ENCODE data around the gene INSYN2B.

DNA sequence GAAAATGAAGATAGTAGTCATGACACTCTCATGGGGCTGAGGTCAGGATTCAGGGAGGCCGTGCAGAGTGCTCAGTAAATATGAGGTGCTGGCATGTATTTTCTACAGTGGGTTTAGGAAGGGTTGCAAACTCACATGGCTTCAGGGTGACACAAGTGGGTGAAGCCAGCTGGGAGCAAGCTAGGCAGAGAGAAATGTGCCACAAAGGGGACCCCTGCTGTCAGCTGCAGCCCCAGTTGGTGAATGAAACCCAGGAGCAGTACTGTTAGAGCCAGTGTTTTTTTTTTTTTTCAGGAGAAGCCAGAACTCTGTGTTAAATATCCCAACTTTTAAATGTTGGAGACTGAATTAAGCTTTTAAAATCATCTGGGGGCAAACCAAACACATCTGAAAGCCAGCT lies 75.3 kb downstream of the INSYN2B start:
- TF ChIP-seq, protein P1, sequence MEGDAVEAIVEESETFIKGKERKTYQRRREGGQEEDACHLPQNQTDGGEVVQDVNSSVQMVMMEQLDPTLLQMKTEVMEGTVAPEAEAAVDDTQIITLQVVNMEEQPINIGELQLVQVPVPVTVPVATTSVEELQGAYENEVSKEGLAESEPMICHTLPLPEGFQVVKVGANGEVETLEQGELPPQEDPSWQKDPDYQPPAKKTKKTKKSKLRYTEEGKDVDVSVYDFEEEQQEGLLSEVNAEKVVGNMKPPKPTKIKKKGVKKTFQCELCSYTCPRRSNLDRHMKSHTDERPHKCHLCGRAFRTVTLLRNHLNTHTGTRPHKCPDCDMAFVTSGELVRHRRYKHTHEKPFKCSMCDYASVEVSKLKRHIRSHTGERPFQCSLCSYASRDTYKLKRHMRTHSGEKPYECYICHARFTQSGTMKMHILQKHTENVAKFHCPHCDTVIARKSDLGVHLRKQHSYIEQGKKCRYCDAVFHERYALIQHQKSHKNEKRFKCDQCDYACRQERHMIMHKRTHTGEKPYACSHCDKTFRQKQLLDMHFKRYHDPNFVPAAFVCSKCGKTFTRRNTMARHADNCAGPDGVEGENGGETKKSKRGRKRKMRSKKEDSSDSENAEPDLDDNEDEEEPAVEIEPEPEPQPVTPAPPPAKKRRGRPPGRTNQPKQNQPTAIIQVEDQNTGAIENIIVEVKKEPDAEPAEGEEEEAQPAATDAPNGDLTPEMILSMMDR (IDR thresholded peaks at IDR 0.05; ENCODE audit: insufficient read depth, low read length), result no peak
- TF ChIP-seq, protein P2, sequence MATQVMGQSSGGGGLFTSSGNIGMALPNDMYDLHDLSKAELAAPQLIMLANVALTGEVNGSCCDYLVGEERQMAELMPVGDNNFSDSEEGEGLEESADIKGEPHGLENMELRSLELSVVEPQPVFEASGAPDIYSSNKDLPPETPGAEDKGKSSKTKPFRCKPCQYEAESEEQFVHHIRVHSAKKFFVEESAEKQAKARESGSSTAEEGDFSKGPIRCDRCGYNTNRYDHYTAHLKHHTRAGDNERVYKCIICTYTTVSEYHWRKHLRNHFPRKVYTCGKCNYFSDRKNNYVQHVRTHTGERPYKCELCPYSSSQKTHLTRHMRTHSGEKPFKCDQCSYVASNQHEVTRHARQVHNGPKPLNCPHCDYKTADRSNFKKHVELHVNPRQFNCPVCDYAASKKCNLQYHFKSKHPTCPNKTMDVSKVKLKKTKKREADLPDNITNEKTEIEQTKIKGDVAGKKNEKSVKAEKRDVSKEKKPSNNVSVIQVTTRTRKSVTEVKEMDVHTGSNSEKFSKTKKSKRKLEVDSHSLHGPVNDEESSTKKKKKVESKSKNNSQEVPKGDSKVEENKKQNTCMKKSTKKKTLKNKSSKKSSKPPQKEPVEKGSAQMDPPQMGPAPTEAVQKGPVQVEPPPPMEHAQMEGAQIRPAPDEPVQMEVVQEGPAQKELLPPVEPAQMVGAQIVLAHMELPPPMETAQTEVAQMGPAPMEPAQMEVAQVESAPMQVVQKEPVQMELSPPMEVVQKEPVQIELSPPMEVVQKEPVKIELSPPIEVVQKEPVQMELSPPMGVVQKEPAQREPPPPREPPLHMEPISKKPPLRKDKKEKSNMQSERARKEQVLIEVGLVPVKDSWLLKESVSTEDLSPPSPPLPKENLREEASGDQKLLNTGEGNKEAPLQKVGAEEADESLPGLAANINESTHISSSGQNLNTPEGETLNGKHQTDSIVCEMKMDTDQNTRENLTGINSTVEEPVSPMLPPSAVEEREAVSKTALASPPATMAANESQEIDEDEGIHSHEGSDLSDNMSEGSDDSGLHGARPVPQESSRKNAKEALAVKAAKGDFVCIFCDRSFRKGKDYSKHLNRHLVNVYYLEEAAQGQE (IDR thresholded peaks at IDR 0.05; ENCODE audit: insufficient replicate concordance, low read depth), result no peak
- TF ChIP-seq POLR2AphosphoS5 (IDR thresholded peaks at IDR 0.05; ENCODE audit: low read depth) (no peak), GABPA (IDR thresholded peaks at IDR 0.05; ENCODE audit: low read depth) (no peak), SPI1 (IDR thresholded peaks at IDR 0.05; ENCODE audit: borderline replicate concordance, low read depth) (no peak)

Data from HL-60 (cell line).